ENCODE data around the gene RAD51D.
A peak's percentile ranks its signal among the peaks of the same experiment; 100 is the strongest.

DNA sequence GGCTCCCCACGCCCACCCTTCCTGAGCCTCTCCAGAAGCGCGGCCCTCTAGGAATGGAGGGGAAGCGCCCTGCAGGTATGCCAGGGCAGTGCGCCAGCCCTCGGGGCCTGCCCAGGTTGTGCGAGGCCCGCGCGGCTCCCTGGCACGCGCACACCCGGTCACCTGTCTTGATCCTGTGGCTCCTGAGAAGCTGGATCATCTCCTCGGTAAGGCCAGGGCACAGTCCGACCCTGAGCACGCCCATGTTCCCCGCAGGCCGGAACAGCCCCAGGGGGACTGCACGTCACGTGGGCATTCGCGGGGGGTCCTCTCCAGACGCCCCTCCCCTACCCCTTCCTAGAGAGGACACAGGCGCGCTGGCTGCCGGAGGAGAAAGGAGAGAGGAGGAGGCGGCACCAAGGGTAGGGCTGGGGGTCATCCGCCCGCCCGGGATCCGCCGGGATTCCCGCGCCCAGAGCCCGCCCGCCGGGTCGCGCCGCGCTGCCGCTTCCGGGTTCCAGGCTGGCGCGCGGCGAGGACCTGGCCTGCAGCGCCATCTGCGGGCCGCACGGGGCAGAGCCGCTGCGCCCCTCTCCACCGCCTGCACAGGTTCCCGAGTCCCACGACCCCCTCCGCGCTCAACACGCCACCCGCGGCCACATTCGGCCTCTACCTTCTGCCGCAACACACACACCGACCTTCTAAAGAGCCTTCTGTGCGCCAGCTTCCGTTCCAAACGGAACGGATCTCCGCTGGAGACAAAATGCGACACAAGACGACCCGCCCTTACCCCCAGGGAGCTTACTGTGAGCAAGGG lies at the start of gene RAD51D:
- TF ChIP-seq, protein P1, sequence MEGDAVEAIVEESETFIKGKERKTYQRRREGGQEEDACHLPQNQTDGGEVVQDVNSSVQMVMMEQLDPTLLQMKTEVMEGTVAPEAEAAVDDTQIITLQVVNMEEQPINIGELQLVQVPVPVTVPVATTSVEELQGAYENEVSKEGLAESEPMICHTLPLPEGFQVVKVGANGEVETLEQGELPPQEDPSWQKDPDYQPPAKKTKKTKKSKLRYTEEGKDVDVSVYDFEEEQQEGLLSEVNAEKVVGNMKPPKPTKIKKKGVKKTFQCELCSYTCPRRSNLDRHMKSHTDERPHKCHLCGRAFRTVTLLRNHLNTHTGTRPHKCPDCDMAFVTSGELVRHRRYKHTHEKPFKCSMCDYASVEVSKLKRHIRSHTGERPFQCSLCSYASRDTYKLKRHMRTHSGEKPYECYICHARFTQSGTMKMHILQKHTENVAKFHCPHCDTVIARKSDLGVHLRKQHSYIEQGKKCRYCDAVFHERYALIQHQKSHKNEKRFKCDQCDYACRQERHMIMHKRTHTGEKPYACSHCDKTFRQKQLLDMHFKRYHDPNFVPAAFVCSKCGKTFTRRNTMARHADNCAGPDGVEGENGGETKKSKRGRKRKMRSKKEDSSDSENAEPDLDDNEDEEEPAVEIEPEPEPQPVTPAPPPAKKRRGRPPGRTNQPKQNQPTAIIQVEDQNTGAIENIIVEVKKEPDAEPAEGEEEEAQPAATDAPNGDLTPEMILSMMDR (IDR thresholded peaks at IDR 0.05; ENCODE audit: low read length), result peak; percentile 89
- no peak for TF ChIP-seq EZH2phosphoT487 (IDR thresholded peaks at IDR 0.05; ENCODE audit: low read length)
- TF ChIP-seq EZH2 (optimal IDR thresholded peaks at IDR 0.05; ENCODE audit: low read depth, low read length), result no peak

Measured in MM.1S (cell line).